CD4-positive, alpha-beta T cell treated with Interleukin-21 for 1 hour (primary cell): ENCODE measurements around the gene RFK.
A peak's percentile ranks its signal among the peaks of the same experiment; 100 is the strongest.

Experiments
- DNase-seq: peaks from one replicate; pipeline ENCODE4 v3.0.0-alpha.2; 2020

Gene RFK

GRCh38 chr9:76405868-76406267 lies 11.6 kb upstream of the RFK start:
- no peak for DNase-seq

- no peak for DNase-seq
These were observed 11.1 kb upstream of the RFK start for GRCh38 chr9:76405340-76405739.

- no peak for DNase-seq
These were observed 10.2 kb upstream of the RFK start for GRCh38 chr9:76404401-76404800.

DNA sequence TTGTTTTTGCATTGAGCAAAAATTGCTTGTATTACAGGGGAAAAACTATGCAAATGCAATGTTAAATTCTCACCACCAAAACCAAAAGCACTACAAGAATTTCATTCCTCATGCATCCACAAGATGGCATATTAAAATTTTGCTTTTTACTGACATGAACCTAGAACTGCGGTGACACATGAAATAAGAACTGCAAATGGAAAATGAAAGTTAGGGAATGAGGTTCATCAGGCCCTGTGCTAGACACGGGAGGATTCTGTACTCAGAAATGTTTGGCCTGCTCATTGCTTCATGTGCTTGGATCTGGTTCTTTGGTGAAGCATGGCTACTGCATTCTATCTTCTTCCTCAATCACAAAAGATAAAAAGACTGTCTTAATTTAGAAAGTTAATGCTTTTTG lies 9.1 kb upstream of the RFK start:
- DNase-seq = peak; percentile 72

GRCh38 chr9:76401580-76402354 lies 7.5 kb upstream of the RFK start:
- no peak for DNase-seq

- DNase-seq = no peak
These were observed 7.0 kb upstream of the RFK start for GRCh38 chr9:76401176-76401575.

DNA sequence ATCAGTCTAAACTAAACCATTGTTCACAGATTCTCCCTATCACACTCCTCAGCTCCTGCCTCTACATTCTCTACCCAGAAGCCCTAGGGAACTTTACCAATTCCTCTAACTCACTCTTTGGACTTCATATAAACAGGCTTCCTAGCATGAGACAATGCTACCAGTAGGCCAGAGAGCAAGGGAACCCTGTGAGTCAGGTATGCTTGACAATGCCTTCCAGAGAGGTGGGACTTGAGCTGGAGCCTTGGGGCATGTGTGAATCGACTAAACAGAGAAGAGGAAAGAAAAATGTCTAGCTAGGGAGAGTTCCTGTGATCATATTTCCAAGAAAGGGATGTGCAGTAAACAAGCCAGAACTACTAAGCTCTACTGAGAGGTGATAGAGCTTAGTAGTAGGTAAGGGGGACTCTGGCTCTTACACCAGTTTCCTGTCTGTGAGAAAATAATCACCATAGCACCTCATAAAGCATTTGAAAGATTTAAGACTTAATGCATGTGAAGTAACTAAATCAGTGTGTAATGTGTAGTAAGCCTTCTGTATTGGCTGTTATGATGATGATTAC lies 6.4 kb upstream of the RFK start:
- no peak for DNase-seq

GRCh38 chr9:76399856-76400255 lies 5.6 kb upstream of the RFK start:
- no peak for DNase-seq

DNA sequence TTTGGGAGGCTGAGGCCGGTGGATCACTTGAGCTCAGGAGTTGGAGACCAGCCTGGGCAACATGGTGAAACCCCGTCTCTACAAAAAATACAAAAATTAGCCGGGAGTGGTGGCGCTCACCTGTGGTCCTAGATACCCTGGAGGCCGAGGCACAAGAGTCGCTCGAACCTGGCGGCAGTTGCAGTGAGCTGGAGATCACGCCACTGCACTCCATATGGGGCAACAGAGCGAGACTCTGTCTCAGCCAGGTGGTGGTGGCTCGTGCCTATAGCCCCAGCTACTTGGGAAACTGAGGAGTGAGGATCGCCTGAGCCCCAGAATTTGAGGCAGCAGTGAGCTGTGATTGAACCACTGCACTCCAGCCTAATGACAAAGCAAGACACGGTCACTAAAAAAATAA lies 2.4 kb upstream of the RFK start:
- DNase-seq = no peak

- no peak for DNase-seq
These were observed 1.9 kb upstream of the RFK start for GRCh38 chr9:76396144-76396543.

DNA sequence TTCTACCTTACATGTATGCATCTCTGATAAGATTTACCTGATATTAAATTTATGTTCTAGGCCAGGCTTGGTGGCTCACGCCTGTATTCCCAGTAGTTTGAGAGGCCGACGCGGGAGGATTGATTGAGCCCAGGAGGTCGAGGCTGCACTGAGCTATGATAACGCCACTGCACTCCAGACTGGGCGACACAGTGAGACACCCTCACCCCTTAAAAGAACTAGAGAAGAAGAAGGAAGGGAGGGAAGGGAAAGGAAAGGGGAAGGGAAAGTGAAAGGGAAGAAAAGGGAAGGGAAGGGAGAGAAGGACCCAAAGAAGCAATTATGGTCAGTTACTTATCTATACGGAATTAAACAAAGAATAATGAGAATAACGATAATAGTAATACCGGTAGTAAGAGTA lies 1.2 kb upstream of the RFK start:
- no peak for DNase-seq

- peak; percentile 72 for DNase-seq
These were observed 680 bp upstream of the RFK start for GRCh38 chr9:76394960-76395252.

DNA sequence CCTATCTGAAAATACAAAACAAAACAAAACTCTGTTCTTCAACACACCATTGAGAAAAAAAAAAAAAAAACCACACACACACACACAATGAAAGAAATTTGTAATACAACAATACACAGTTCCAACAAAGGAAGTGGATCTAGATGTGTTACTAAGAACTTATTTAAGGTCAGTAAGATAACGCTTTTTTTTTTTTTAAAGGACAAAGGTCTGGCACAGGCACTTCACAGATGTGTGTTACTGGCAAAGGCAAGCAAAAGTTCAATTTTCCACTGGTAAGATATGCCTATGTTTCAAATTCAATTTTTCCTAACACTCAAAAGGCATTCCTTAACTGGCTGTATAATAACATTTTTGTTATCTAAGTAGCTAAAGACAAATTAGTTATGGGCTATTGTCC lies 3.6 kb downstream of the RFK start:
- DNase-seq = no peak

DNA sequence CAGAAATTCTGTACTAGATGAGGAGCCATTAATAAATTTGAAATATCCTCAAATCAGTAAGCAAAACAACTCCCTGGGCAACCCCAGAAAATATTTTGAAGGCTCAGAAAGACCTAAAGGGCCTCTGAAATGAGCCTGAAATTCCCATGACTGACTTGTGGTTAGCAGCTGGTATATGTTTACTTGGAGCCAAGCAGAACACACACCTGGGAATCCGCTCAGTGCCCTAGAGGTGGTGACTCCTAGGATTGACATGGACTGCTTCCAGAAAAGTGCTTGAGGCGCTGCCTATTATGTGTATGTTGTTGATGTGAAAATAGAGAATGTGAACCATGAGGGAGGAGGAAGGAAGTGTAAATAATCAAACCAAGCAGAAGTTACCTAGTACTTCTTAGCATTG lies 14.7 kb downstream of the RFK start:
- no peak for DNase-seq

DNA sequence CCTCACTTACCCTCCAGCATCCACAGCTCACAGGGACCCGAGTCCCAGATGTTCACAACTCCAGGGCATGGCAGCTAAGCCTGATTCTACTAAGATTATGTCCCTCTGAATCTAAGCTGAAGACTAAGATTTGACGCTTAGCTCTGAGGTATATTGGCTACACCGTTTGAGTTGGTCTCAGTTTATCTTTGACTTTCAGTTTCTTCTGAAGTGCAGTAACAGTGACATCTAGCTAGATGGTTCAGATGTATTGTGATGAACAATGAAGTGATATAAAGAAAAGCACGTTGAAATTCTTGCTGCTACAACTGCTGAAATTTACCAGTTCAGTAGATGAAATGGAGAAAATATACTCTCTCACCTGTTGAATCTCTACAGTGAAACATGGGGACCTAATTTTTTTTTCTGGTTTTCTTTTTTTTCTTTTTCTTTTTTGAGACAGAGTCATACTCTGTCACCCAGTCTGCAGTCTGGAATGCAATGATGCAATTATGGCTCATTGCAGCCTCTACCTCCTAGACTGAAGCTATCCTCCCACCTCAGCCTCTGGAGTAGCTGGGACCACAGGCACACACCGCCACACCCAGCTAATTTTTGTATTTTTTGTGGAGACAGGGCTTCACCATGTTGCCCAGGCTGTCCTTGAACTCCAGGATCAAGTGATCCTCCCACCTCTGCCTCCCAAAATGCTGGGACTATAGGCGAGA lies 15.7 kb downstream of the RFK start:
- DNase-seq = no peak

DNA sequence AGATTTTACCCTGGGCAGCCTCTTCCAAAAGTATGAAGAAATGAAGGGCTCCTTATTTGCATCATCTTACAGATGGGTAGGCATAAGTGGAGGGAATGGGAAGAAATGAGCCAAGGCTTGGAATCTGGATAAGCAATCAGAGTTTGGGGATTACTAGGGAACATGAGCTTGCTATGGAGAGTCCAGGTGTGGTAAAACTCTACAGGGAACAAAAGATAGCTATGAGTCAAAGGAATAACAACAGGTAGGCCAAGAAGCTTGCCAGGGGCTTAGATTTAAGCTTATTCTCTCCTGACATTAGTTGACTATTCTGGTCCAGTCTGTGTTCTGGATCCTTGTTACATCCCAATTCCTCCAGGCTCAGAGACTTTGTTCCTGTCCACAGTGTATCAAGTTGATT lies 16.4 kb downstream of the RFK start:
- no peak for DNase-seq

DNA sequence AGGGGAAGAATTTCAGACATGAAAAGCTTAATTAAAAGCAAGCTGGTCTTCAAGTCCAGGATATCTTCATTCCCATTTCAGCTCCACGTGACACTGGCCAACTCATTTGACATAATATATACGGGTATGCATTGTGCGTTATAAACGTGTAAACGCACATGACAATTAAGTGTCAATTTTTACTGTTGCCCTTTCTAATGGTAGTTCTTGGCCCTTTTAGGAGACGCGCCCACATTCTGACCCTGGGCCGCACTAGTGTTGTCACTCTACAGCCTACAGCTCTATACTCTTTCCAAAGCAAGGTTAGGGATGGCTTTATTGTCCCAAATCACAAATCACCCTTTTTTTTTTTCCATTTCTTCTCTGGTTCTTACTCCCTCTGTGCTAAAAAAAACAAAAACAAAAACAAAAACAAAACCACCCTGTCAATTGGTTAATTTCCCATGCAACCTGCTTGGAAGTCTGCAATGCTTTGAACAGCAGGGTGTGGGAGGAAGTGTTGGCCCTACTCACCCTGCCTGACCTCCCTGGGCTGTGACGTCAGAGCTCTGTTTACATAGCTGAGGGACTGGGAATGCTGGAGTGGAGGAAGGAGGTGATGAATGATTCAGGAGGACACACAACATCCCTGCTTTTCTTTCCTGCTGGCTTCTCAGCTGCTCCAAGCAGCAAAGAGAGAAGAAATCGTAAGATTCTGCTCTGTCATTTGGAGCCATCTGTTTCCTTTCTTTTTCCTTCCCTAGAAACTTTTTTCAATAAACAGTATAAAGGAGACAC lies 19.3 kb downstream of the RFK start:
- no peak for DNase-seq

DNA sequence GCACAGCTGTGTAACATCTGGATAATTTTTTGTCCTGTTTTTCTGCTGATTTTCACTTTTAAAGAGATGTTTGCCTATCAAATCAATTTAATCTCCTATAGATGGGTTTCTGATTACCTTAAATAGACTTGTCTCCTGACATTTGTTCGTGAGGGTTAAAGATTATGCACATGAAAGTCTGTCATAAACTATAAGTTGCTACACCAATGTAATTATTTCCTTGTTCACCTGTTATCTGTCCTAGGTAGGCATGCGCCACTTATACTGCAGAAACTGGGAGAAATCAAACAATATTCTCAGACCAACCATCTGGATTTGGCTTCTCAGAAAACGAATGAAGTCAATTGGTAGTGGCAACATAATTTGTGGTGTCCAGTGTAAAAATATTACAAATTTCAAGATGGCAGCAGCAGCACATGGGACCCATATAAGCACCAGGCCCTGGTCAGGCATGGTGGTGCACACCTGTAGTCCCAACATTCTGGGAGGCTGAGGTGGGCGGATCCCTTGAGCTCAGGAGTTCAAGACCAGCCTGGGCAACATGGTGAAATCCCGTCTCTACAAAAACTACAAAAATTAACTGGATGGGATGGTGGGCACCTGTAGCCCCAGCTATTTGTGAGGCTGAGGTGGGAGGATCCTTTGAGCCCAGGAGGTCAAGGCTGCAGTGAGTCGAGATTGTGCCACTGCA lies 20.3 kb downstream of the RFK start:
- DNase-seq = no peak

- DNase-seq = no peak
These were observed 20.9 kb downstream of the RFK start for GRCh38 chr9:76373173-76373783.

- DNase-seq = no peak
These were observed 21.9 kb downstream of the RFK start for GRCh38 chr9:76372336-76372735.

- no peak for DNase-seq
These were observed 22.3 kb downstream of the RFK start for GRCh38 chr9:76371901-76372300.

DNA sequence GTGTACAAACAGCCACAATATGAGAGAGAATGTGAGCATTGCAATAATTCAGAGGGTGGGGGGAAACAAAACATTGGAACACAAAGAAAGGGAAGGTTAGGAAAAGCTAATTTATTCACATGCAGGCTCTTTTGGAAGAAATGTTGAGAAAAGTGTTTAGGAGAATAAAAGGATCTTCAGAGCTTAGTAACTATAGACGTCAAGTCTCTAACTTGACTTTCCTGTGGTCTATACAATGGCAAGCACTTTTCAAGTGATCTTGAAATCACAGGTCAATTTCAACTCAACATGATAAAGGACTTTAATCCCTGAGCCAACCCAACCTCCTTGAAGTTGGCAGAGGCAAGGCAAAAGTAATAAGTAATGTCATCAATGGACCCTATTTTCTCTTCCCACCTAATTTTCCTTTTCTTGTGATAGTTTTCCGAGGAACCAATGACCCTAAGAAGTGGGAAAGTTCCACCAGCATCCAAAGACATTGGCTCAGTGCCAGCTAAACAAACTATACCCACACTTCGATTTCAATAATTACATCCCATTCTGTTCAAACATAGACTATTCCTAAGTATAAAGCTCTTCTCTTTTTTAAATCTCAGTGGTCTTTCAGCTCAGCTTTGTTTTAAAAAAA lies 23.7 kb downstream of the RFK start:
- no peak for DNase-seq
